ENCODE measurements around the gene SEPTIN6.

DNA sequence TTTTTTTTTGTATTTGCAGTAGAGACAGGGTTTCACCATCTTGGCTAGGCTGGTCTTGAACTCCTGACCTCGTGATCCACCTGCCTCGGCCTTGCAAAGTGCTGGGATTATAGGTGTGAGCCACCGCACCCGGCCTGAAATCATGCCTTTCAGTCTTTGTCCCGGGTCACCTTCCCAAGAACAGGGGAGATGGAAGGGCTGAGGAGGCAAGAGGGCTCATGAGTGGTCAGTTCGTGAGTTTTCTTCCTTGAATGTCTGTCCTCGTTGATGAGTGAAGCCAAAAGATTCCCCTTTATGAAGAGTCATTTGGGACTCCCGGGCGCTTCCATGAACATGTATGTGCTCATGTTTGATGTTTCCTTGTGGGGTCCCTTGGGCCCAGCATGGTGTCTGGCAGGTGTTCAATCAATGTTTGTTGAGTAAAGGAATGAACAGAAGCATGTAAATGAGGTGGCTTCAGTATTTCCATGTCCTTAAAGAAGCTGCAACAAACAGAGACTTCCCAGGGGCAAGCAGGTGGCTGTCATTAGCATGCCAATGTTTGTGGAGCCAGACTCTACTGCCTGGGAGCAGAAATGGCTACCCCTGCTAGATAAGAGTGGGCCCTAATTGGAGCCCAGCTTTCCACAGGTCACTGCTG, 3.4 kb upstream of the SEPTIN6 start:
- TF ChIP-seq, protein P1, sequence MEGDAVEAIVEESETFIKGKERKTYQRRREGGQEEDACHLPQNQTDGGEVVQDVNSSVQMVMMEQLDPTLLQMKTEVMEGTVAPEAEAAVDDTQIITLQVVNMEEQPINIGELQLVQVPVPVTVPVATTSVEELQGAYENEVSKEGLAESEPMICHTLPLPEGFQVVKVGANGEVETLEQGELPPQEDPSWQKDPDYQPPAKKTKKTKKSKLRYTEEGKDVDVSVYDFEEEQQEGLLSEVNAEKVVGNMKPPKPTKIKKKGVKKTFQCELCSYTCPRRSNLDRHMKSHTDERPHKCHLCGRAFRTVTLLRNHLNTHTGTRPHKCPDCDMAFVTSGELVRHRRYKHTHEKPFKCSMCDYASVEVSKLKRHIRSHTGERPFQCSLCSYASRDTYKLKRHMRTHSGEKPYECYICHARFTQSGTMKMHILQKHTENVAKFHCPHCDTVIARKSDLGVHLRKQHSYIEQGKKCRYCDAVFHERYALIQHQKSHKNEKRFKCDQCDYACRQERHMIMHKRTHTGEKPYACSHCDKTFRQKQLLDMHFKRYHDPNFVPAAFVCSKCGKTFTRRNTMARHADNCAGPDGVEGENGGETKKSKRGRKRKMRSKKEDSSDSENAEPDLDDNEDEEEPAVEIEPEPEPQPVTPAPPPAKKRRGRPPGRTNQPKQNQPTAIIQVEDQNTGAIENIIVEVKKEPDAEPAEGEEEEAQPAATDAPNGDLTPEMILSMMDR (conservative IDR thresholded peaks at IDR 0.05 in 1 of 2, IDR thresholded peaks at IDR 0.05 in 1 of 2; ENCODE audit: low read depth in 1 of 2, low read length in 2 of 2), result no peak
- TF ChIP-seq EZH2 (IDR thresholded peaks at IDR 0.05; ENCODE audit: low read length, missing control alignments), result no peak
